PC-3 (cell line): ENCODE results near the gene MOB1B. TPM values are rescaled to one million over a fixed set of nuclear protein-coding genes. Genes with fewer than 3 reads are reported as not detected.

Experiments used
- ATAC-seq: fragments of 200-7000 bp; cut with Tn5 transposase; 2 replicates; pipeline ENCODE4 v1.9.1; 2020; ENCODE audit warnings: mild to moderate bottlenecking, moderate library complexity
- BruUV-seq: library from RNA; stranded (reverse); fragments of 400-500 nt; replicated peaks from 2 replicates; lab custom pipeline; 2021; lab: Mats Ljungman, UMichigan
- CTCF ChIA-PET: fragments of 300-600 bp; sonication (Branson Sonifier 250); formaldehyde crosslinking; loops from one replicate; lab custom pipeline; 2022; ENCODE audit warnings: antibody characterized with exemption; lab: Charles Lee
- POLR2A ChIA-PET: fragments of 300-600 bp; sonication (Branson Sonifier 250); formaldehyde crosslinking; loops from one replicate; lab custom pipeline; 2022; ENCODE audit warnings: antibody characterized with exemption; ENCODE audit not compliant: unreplicated experiment; lab: Charles Lee
- DNase-seq: peaks from one replicate; pipeline ENCODE4 v3.0.0-alpha.2; 2015
- H2AFZ ChIP-seq: fragments of 300-600 bp; sonication (generic); 2 replicates; pipeline ENCODE4 v1.6.0; 2016; ENCODE audit warnings: antibody characterized with exemption, low read length
- H3F3A ChIP-seq: fragments of 300-600 bp; sonication (generic); one replicate; pipeline ENCODE4 v1.6.0; 2017; ENCODE audit warnings: antibody characterized with exemption, low read length, control low read depth, mild to moderate bottlenecking; ENCODE audit not compliant: unreplicated experiment
- H3K27ac ChIP-seq: fragments of 300-600 bp; sonication (generic); 2 replicates; pipeline ENCODE4 v1.5.1; 2016; ENCODE audit warnings: mild to moderate bottlenecking, low read length
- H3K27me3 ChIP-seq: fragments of 300-600 bp; sonication (generic); 2 replicates; pipeline ENCODE4 v1.6.1; 2016; ENCODE audit warnings: low read length, mixed read lengths
- H3K36me3 ChIP-seq: fragments of 300-600 bp; sonication (generic); 2 replicates; pipeline ENCODE4 v1.6.1; 2016; ENCODE audit warnings: low read depth, mixed run types, low read length, mixed read lengths
- H3K4me1 ChIP-seq: fragments of 300-600 bp; sonication (generic); 2 replicates; pipeline ENCODE4 v1.5.1; 2016; ENCODE audit warnings: low read length; ENCODE audit not compliant: insufficient read depth
- H3K4me2 ChIP-seq: fragments of 300-600 bp; sonication (generic); 2 replicates; pipeline ENCODE4 v1.6.0; 2016; ENCODE audit warnings: low read length
- H3K4me3 ChIP-seq: fragments of 300-600 bp; sonication (generic); 2 replicates; pipeline ENCODE4 v1.5.1; 2016; ENCODE audit warnings: mild to moderate bottlenecking, low read length, mixed read lengths
- H3K79me2 ChIP-seq: fragments of 300-600 bp; sonication (generic); 2 replicates; pipeline ENCODE4 v1.6.1; 2017; ENCODE audit warnings: low read length, mixed read lengths
- H3K9ac ChIP-seq: fragments of 300-600 bp; sonication (generic); 2 replicates; pipeline ENCODE4 v1.6.0; 2016; ENCODE audit warnings: mild to moderate bottlenecking, low read length
- H3K9me2 ChIP-seq: fragments of 300-600 bp; sonication (generic); replicated peaks from 2 replicates; pipeline ENCODE4 v1.6.1; 2016; ENCODE audit warnings: mixed run types, low read length, mixed read lengths
- H3K9me3 ChIP-seq: fragments of 300-600 bp; sonication (generic); 2 replicates; pipeline ENCODE4 v1.6.1; 2016; ENCODE audit warnings: low read length, mixed read lengths
- H4K20me1 ChIP-seq: fragments of 300-600 bp; sonication (generic); 2 replicates; pipeline ENCODE4 v1.6.1; 2016; ENCODE audit warnings: low read length, mixed read lengths
- CTCF ChIP-seq: fragments of 300-600 bp; sonication (generic); conservative IDR thresholded peaks from 2 replicates; pipeline ENCODE4 v1.5.1; 2017; ENCODE audit warnings: antibody characterized with exemption, low read depth, mild to moderate bottlenecking, low read length
- EZH2 ChIP-seq: fragments of 300-600 bp; sonication (generic); IDR thresholded peaks from one replicate; pipeline ENCODE4 v1.6.1; 2017; ENCODE audit warnings: antibody characterized with exemption, mild to moderate bottlenecking, low read length; ENCODE audit not compliant: unreplicated experiment
- EZH2phosphoT487 ChIP-seq: fragments of 300-600 bp; sonication (generic); IDR thresholded peaks from 2 replicates; pipeline ENCODE4 v1.6.1; 2018; ENCODE audit warnings: mild to moderate bottlenecking, antibody characterized with exemption, low read length, borderline replicate concordance
- intact Hi-C: fragments of 100-400 bp; cut with micrococcal nuclease; formaldehyde crosslinking; loops from 2 replicates; pipeline ENCODE4 v1.9.0; 2023
- total RNA-seq: library from RNA; depleted of rRNA; stranded (reverse); fragments of >200 nt; gene quantifications from 2 replicates; pipeline ENCODE4 v1.2.3, GENCODE V29; 2014

MOB1B gene
- total RNA-seq, 1 experiment from 2014 or later: 11.4 TPM

- POLR2A ChIA-PET: no interaction called here
- no peaks in the 10 kb centered on the region for H3K4me1 ChIP-seq
- no peaks in the 10 kb centered on the region for H3K36me3 ChIP-seq
- H3K4me3 ChIP-seq: no peak overlapping the region
- intact Hi-C loops: no loop called here
- no peaks in the 10 kb centered on the region for H4K20me1 ChIP-seq
- CTCF ChIA-PET: no interaction called here
- TF ChIP-seq EZH2phosphoT487 (no peak), CTCF (no peak), EZH2 (no peak)
- H3K27me3 ChIP-seq: no peaks in the 10 kb centered on the region
- no peak overlapping the region for H3K4me2 ChIP-seq
- no peak overlapping the region for H2AFZ ChIP-seq
- DNase-seq: no peak
- no peaks in the 10 kb centered on the region for H3K9me3 ChIP-seq
- H3K27ac ChIP-seq: no peak overlapping the region
- no peaks in the 10 kb centered on the region for H3F3A ChIP-seq
- no peak overlapping the region for H3K9ac ChIP-seq
- BruUV-seq: no TSS peak
- ATAC-seq: no peak
- H3K9me2 ChIP-seq: no peaks in the 10 kb centered on the region
- H3K79me2 ChIP-seq: no peaks in the 10 kb centered on the region
Measured at GRCh38 chr4:70877556-70877955, 24.6 kb upstream of the MOB1B start.

- intact Hi-C loops: no loop called here
- Histone ChIP-seq H3K36me3 (no peaks in the 10 kb centered on the region), H3K27me3 (no peaks in the 10 kb centered on the region), H3K4me3 (no peak overlapping the region), H3K4me2 (no peak overlapping the region), H3K9me3 (no peaks in the 10 kb centered on the region), H4K20me1 (no peaks in the 10 kb centered on the region), H3K4me1 (no peaks in the 10 kb centered on the region), H2AFZ (no peak overlapping the region), H3F3A (no peaks in the 10 kb centered on the region), H3K79me2 (no peaks in the 10 kb centered on the region), H3K27ac (no peak overlapping the region), H3K9me2 (no peaks in the 10 kb centered on the region), H3K9ac (no peak overlapping the region)
- no peak for TF ChIP-seq CTCF
- no peak for TF ChIP-seq EZH2phosphoT487
- DNase-seq (no peak), ATAC-seq (no peak)
- ChIA-PET POLR2A (no interaction called here), CTCF (no interaction called here)
- BruUV-seq: no TSS peak
Measured at GRCh38 chr4:70880739-70881138, 21.4 kb upstream of the MOB1B start.

- Histone ChIP-seq H3K9ac (no peak overlapping the region), H3K4me3 (no peak overlapping the region), H3K9me2 (no peaks in the 10 kb centered on the region), H2AFZ (no peak overlapping the region), H4K20me1 (no peaks in the 10 kb centered on the region), H3K4me2 (no peak overlapping the region), H3K79me2 (no peaks in the 10 kb centered on the region), H3K36me3 (no peaks in the 10 kb centered on the region), H3K9me3 (no peaks in the 10 kb centered on the region), H3K4me1 (no peaks in the 10 kb centered on the region), H3F3A (no peaks in the 10 kb centered on the region), H3K27ac (no peak overlapping the region), H3K27me3 (no peaks in the 10 kb centered on the region)
- ATAC-seq: peak; percentile 38; the same call in 1 of the 2 replicates
- no TSS peak for BruUV-seq
- ChIA-PET POLR2A (interaction anchor here (0.7 kb wide), 1 partner anchor 17 kb away, joined by 7 read pairs; no protein-coding TSS in a partner anchor), CTCF (interaction anchor here (0.6 to 0.8 kb wide), 6 partner anchors 72 to 253 kb away, joined by 4 to 11 read pairs (median 6); partner anchors contain the start of gene DCK)
- peak; percentile 19 for DNase-seq
- TF ChIP-seq EZH2 (no peak), CTCF (0 out of 2 replicates have a peak, but pooled peaks have one; percentile 16), EZH2phosphoT487 (no peak)
- intact Hi-C loops: no loop called here
Measured at GRCh38 chr4:70885174-70885573, 17.0 kb upstream of the MOB1B start.
